IMR-90 (cell line): ENCODE measurements around the gene CCL20. TPM values are rescaled to one million over a fixed set of nuclear protein-coding genes. Genes with fewer than 3 reads are reported as not detected.

ENCODE experiments used
- ATAC-seq: fragments of 200-7000 bp; cut with Tn5 transposase; 2 replicates; pipeline ENCODE4 v1.9.1; 2020; ENCODE audit warnings: low read depth, mild to moderate bottlenecking, moderate library complexity
- BruUV-seq: library from RNA; stranded (reverse); fragments of 400-500 nt; replicated peaks from 2 replicates; lab custom pipeline; 2021; lab: Mats Ljungman, UMichigan
- CTCF ChIA-PET: fragments of 300-600 bp; formaldehyde crosslinking; extraction: SDS; loops from one replicate; lab custom pipeline; 2021; ENCODE audit warnings: antibody characterized with exemption; lab: Yijun Ruan, JAX
- POLR2A ChIA-PET: fragments of 300-600 bp; sonication (Branson Sonifier 250); formaldehyde crosslinking; loops from one replicate; lab custom pipeline; 2022; ENCODE audit warnings: antibody characterized with exemption; ENCODE audit not compliant: unreplicated experiment; lab: Charles Lee
- DNase-seq: peaks from one replicate; pipeline ENCODE4 v3.0.0; 2013
- H2AFZ ChIP-seq: replicated peaks from 2 replicates; pipeline ENCODE3; 2013; ENCODE audit warnings: low read length, mild to moderate bottlenecking; ENCODE audit not compliant: poor library complexity
- H2AK5ac ChIP-seq: 2 replicates; pipeline ENCODE4 v1.6.1; 2013; ENCODE audit warnings: low read depth, low read length, inconsistent platforms
- H2AK9ac ChIP-seq: replicated peaks from 2 replicates; pipeline ENCODE3; 2013; ENCODE audit warnings: mild to moderate bottlenecking, low read depth, low read length, moderate library complexity; ENCODE audit not compliant: poor library complexity
- H2BK120ac ChIP-seq: 2 replicates; pipeline ENCODE4 v1.6.1; 2013; ENCODE audit warnings: low read depth, low read length, inconsistent platforms
- H2BK15ac ChIP-seq: 3 replicates; pipeline ENCODE4 v1.6.1; 2013; ENCODE audit warnings: low read depth, low read length, inconsistent platforms
- H2BK20ac ChIP-seq: 2 replicates; pipeline ENCODE4 v1.6.1; 2013; ENCODE audit warnings: low read depth, mild to moderate bottlenecking, inconsistent platforms, low read length, moderate library complexity
- H2BK5ac ChIP-seq: 2 replicates; pipeline ENCODE4 v1.6.1; 2013; ENCODE audit warnings: mild to moderate bottlenecking, low read depth, low read length, inconsistent platforms; ENCODE audit not compliant: poor library complexity, severe bottlenecking
- H3K14ac ChIP-seq: replicated peaks from 2 replicates; pipeline ENCODE4 v1.6.1; 2013; ENCODE audit warnings: low read depth, low read length, inconsistent platforms
- H3K18ac ChIP-seq: 2 replicates; pipeline ENCODE4 v1.6.1; 2013; ENCODE audit warnings: low read depth, low read length, control low read depth
- H3K23ac ChIP-seq: 2 replicates; pipeline ENCODE4 v1.6.1; 2013; ENCODE audit warnings: low read depth, low read length, inconsistent platforms
- H3K27ac ChIP-seq: 2 replicates; pipeline ENCODE4 v1.5.1; 2013; ENCODE audit warnings: mild to moderate bottlenecking, control low read depth, low read length; ENCODE audit not compliant: insufficient read depth
- H3K27me3 ChIP-seq: 2 replicates; pipeline ENCODE4 v1.6.1; 2013; ENCODE audit warnings: low read length; ENCODE audit not compliant: control insufficient read depth, insufficient read depth
- H3K36me3 ChIP-seq: 2 replicates; pipeline ENCODE4 v1.6.1; 2013; ENCODE audit warnings: low read length, mixed read lengths; ENCODE audit not compliant: control insufficient read depth, insufficient read depth
- H3K4ac ChIP-seq: 2 replicates; pipeline ENCODE4 v1.6.1; 2013; ENCODE audit warnings: low read depth, low read length, inconsistent platforms
- H3K4me1 ChIP-seq: 2 replicates; pipeline ENCODE4 v1.6.1; 2013; ENCODE audit warnings: low read length, mixed read lengths; ENCODE audit not compliant: control insufficient read depth, insufficient read depth
- H3K4me2 ChIP-seq: 2 replicates; pipeline ENCODE4 v1.6.1; 2013; ENCODE audit warnings: low read depth, mild to moderate bottlenecking, control low read depth, low read length, moderate library complexity
- H3K4me3 ChIP-seq: 2 replicates; pipeline ENCODE4 v1.5.1; 2013; ENCODE audit warnings: low read depth, mild to moderate bottlenecking, control low read depth, low read length, moderate library complexity; ENCODE audit not compliant: insufficient read depth
- H3K56ac ChIP-seq: 2 replicates; pipeline ENCODE4 v1.6.1; 2013; ENCODE audit warnings: low read length, inconsistent platforms; ENCODE audit not compliant: insufficient read depth; ENCODE audit errors: extremely low read depth
- H3K79me1 ChIP-seq, 2 experiments: 2 replicates each; pipeline ENCODE4 v1.6.1; 2013; ENCODE audit warnings: low read length in 2 of 2, inconsistent platforms in 1 of 2, low read depth in 1 of 2
- H3K9ac ChIP-seq: 2 replicates; pipeline ENCODE4 v1.6.1; 2013; ENCODE audit warnings: low read depth, low read length, control low read depth
- H3K9me1 ChIP-seq: 2 replicates; pipeline ENCODE4 v1.6.1; 2013; ENCODE audit warnings: low read length, inconsistent platforms; ENCODE audit not compliant: insufficient read depth
- H3K9me3 ChIP-seq: 2 replicates; pipeline ENCODE4 v1.6.1; 2013; ENCODE audit warnings: low read length; ENCODE audit not compliant: control insufficient read depth, insufficient read depth
- H4K20me1 ChIP-seq: 2 replicates; pipeline ENCODE4 v1.6.1; 2013; ENCODE audit warnings: low read length, inconsistent platforms; ENCODE audit not compliant: insufficient read depth
- H4K5ac ChIP-seq: 2 replicates; pipeline ENCODE4 v1.6.1; 2013; ENCODE audit warnings: mild to moderate bottlenecking, low read depth, low read length, control low read depth
- H4K8ac ChIP-seq, 2 experiments: 2 replicates each; pipeline ENCODE4 v1.6.1; 2013; ENCODE audit warnings: low read depth in 2 of 2, low read length in 2 of 2, control low read depth in 1 of 2, inconsistent platforms in 1 of 2
- H4K91ac ChIP-seq: 2 replicates; pipeline ENCODE4 v1.6.1; 2013; ENCODE audit warnings: low read depth, low read length, inconsistent platforms; ENCODE audit not compliant: insufficient read depth
- BHLHE40 ChIP-seq: fragments of 150-350 bp; IDR thresholded peaks from 2 replicates; pipeline ENCODE4 v1.6.1; 2016; ENCODE audit warnings: mild to moderate bottlenecking, low read depth, low read length
- FOS ChIP-seq: fragments of 150-350 bp; IDR thresholded peaks from 2 replicates; pipeline ENCODE4 v1.6.1; 2016; ENCODE audit warnings: low read depth, low read length
- MAFK ChIP-seq: IDR thresholded peaks from 2 replicates; pipeline ENCODE4 v1.6.1; 2012; ENCODE audit warnings: low read depth, low read length, improper control_type of control experiment
- MAZ ChIP-seq: IDR thresholded peaks from 2 replicates; pipeline ENCODE4 v1.6.1; 2012; ENCODE audit warnings: low read depth, mild to moderate bottlenecking, low read length, improper control_type of control experiment, moderate library complexity, borderline replicate concordance
- NFE2L2 ChIP-seq: fragments of 150-350 bp; IDR thresholded peaks from 2 replicates; pipeline ENCODE4 v1.6.1; 2016; ENCODE audit warnings: low read depth, mild to moderate bottlenecking, low read length
- RFX5 ChIP-seq: IDR thresholded peaks from 2 replicates; pipeline ENCODE4 v1.8.0; 2012; ENCODE audit warnings: low read depth, mild to moderate bottlenecking, low read length, moderate library complexity
- SMC3 ChIP-seq: fragments of 150-350 bp; IDR thresholded peaks from 2 replicates; pipeline ENCODE4 v1.6.1; 2016; ENCODE audit warnings: low read depth, mild to moderate bottlenecking, antibody characterized with exemption, low read length, moderate library complexity
- WGBS, 2 experiments: methylation state at CpG; one replicate each; pipeline versions ENCODE4 v1.1.5 to v1.1.7; 2013; ENCODE audit warnings: missing lambda C conversion rate in 2 of 2; ENCODE audit not compliant: insufficient read length in 1 of 2; ENCODE audit errors: extremely low coverage in 2 of 2; 5-methylcytosine and 5-hydroxymethylcytosine counted together
- dilution Hi-C: fragments of 300-500 bp; cut with HindIII; formaldehyde crosslinking; loops from one replicate; pipeline ENCODE4 v1.14.3; 2018; ENCODE audit warnings: low sequenced_read_pairs; ENCODE audit not compliant: unreplicated experiment
- in situ Hi-C: fragments of 300-500 bp; cut with MboI; formaldehyde crosslinking; loops from 3 replicates; pipeline ENCODE4 v1.14.3; 2019; ENCODE audit warnings: low sequenced_read_pairs, inconsistent platforms, mixed read lengths
- intact Hi-C: fragments of 100-400 bp; cut with micrococcal nuclease; formaldehyde crosslinking; loops from 2 replicates; pipeline ENCODE4 v1.10.0; 2022
- polyA plus RNA-seq, 3 experiments: library from polyadenylated mRNA; depleted of rRNA; stranded (reverse); fragments of >200 nt; gene quantifications; 2 replicates each; pipeline ENCODE4 v1.2.3, GENCODE V29; 2012; ENCODE audit warnings: low replicate concordance in 1 of 3
- total RNA-seq: library from RNA; depleted of rRNA; stranded (reverse); fragments of >200 nt; gene quantifications from 2 replicates; pipeline ENCODE4 v1.2.3, GENCODE V29; 2012
- TF ChIP-seq, protein P1 (sequence below): conservative IDR thresholded peaks from 2 replicates; pipeline ENCODE4 v1.5.1; 2012; ENCODE audit warnings: mild to moderate bottlenecking, low read depth, low read length, improper control_type of control experiment
- TF ChIP-seq, protein P2 (sequence below): fragments of 150-350 bp; IDR thresholded peaks from 2 replicates; pipeline ENCODE4 v1.6.1; 2017; ENCODE audit warnings: mild to moderate bottlenecking, antibody characterized with exemption, low read length, low read depth

The CCL20 gene
- total and polyA plus RNA-seq, 2 of the 4 experiments (the other 2 are of a cell fraction): not detected

- no peak overlapping the region for H2BK15ac ChIP-seq
- no peak for DNase-seq
- no peak overlapping the region for H3K4ac ChIP-seq
- H3K4me2 ChIP-seq: no peak overlapping the region
- no peaks in the 10 kb centered on the region for H3K36me3 ChIP-seq
- no peak overlapping the region for H2BK20ac ChIP-seq
- no peak overlapping the region; a peak in 1 of 4 replicates for H4K8ac ChIP-seq
- no peak overlapping the region for H3K4me3 ChIP-seq
- no peak for ATAC-seq
- H4K20me1 ChIP-seq: no peaks in the 10 kb centered on the region
- no peaks in the 10 kb centered on the region for H3K27me3 ChIP-seq
- in situ Hi-C loops: no loop called here
- H2AK5ac ChIP-seq: no peak overlapping the region
- dilution Hi-C loops: no loop called here
- no peak overlapping the region for H2AK9ac ChIP-seq
- intact Hi-C loops: no loop called here
- no peaks in the 10 kb centered on the region for H3K4me1 ChIP-seq
- H3K9me1 ChIP-seq: 0 out of 2 replicates have a peak, but pooled peaks cover 3% of the 10 kb centered on the region
- no peak overlapping the region for H3K23ac ChIP-seq
- no peak overlapping the region for H4K91ac ChIP-seq
- no peak overlapping the region for H4K5ac ChIP-seq
- no peak overlapping the region for H3K27ac ChIP-seq
- no peak overlapping the region for H2BK120ac ChIP-seq
- no peak overlapping the region for H2AFZ ChIP-seq
- no peak overlapping the region for H3K9ac ChIP-seq
- H3K9me3 ChIP-seq: no peaks in the 10 kb centered on the region
- CTCF ChIA-PET: no interaction called here
- H3K14ac ChIP-seq: no peak overlapping the region
- H2BK5ac ChIP-seq: no peak overlapping the region
- POLR2A ChIA-PET: no interaction called here
- H3K56ac ChIP-seq: no peak overlapping the region
- no peak for TF ChIP-seq MAZ
- no peak for TF ChIP-seq FOS
- TF ChIP-seq, protein P1, sequence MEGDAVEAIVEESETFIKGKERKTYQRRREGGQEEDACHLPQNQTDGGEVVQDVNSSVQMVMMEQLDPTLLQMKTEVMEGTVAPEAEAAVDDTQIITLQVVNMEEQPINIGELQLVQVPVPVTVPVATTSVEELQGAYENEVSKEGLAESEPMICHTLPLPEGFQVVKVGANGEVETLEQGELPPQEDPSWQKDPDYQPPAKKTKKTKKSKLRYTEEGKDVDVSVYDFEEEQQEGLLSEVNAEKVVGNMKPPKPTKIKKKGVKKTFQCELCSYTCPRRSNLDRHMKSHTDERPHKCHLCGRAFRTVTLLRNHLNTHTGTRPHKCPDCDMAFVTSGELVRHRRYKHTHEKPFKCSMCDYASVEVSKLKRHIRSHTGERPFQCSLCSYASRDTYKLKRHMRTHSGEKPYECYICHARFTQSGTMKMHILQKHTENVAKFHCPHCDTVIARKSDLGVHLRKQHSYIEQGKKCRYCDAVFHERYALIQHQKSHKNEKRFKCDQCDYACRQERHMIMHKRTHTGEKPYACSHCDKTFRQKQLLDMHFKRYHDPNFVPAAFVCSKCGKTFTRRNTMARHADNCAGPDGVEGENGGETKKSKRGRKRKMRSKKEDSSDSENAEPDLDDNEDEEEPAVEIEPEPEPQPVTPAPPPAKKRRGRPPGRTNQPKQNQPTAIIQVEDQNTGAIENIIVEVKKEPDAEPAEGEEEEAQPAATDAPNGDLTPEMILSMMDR: no peak
- no peak for TF ChIP-seq RFX5
- TF ChIP-seq SMC3: no peak
- TF ChIP-seq BHLHE40: no peak
- TF ChIP-seq NFE2L2: no peak
- no peak for TF ChIP-seq MAFK
- TF ChIP-seq, protein P2, sequence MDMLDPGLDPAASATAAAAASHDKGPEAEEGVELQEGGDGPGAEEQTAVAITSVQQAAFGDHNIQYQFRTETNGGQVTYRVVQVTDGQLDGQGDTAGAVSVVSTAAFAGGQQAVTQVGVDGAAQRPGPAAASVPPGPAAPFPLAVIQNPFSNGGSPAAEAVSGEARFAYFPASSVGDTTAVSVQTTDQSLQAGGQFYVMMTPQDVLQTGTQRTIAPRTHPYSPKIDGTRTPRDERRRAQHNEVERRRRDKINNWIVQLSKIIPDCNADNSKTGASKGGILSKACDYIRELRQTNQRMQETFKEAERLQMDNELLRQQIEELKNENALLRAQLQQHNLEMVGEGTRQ: no peak
- BruUV-seq: no TSS peak
- no peaks in the 10 kb centered on the region for H3K79me1 ChIP-seq
- WGBS, 2 experiments: 83% methylated on average over 2 of the region's 5 CpGs; no CpG with 5 or more reads in 1 of the 2 experiments
- H3K18ac ChIP-seq: no peak overlapping the region
Measured at GRCh38 chr2:227772197-227772661, 41.4 kb upstream of the CCL20 start.
